NCI-H1092 (cell line): ENCODE measurements around the gene ABCC4.
"Not testable (repeated sequence)": the region's sequence is repeated elsewhere in the genome, so short reads cannot be mapped to it uniquely, and the experiment has no call there.

Experiments
- DNase-seq: peaks from one replicate; lab custom pipeline; 2025; lab: John Stamatoyannopoulos, UW

Gene ABCC4

GRCh38 chr13:95198606-95199005 is 102.6 kb downstream of the ABCC4 start:
- DNase-seq, result not testable (repeated sequence)

DNA sequence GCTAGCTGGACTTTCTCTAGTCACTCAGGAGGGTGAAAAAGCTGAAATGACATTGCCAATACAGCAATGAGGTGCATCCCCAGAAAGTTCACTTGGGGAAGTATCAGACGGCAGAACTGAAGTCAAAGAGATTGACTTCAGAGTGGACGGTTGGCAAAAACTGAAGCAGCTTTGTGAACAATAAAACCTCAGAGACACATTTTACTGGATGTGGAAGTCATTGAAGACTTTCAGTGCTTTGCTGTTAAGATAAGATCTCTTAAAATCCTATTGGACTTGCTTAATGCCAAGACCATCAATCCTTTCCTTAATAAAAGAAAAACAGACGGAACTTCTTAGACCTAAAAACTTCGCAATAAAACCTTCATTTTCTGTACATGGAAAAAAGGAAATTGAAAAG is 103.7 kb downstream of the ABCC4 start:
- DNase-seq, result no peak

GRCh38 chr13:95195146-95195545 is 106.1 kb downstream of the ABCC4 start:
- no peak for DNase-seq

- no peak for DNase-seq
These were observed 107.6 kb downstream of the ABCC4 start for GRCh38 chr13:95193509-95194230.

GRCh38 chr13:95192998-95193397 is 108.3 kb downstream of the ABCC4 start:
- DNase-seq, result no peak

DNA sequence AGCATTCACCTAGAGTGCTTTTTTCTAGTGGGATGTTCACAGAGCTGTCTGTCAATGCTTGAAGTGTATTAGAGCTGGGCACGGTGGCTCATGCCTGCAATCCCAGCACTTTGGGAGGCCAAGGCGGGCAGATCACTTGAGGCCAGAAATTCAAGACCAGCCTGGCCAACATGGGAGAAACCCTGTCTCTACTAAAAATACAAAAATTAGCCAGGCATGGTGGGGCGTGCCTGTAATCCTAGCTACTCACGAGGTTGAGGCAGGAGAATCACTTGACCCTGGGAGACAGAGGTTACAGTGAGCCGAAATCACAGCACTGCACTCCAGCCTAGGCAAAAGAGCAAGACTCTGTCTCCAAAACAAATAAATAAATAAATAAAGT is 108.7 kb downstream of the ABCC4 start:
- DNase-seq, result not testable (repeated sequence)

GRCh38 chr13:95191821-95192563 is 109.3 kb downstream of the ABCC4 start:
- peak; percentile 72 for DNase-seq

DNA sequence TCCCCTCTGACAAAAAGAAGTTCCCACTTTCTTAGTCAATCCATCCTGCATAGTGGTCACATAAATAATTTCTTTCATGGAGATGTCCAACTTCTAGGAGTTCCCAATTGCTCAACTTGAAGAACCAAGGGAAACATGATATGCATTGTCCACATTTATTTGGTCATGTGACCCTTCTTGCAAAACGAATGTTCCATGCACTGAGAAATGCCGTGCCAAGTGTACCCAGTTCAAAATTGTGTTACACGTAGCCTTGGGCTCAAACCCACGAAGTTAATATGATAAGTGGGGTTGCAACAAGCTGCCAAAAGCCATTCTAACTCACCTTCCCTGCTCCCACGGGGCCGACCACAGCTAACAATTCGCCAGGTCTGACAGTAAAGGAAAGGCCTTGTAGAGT is 113.1 kb downstream of the ABCC4 start:
- no peak for DNase-seq

GRCh38 chr13:95185851-95186250 is 115.4 kb downstream of the ABCC4 start:
- DNase-seq, result no peak

DNA sequence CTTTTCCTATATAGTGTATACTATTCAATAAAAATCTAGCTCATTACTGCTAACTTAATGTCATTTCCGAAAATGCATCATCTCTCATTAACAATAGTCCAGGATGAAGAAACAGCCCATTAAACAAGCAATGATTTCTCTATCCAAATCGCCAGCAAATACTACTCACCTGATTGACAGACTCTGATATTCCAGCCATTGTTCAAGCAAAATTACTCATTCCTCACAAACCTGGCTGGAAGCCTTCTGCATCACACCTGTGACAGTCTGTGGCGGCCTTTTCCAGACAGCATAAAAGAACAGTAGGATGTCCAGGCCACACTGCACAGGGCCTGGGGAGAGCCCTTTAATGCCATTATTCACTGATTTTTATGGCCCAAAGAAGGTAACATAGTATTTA is 115.9 kb downstream of the ABCC4 start:
- no peak for DNase-seq

DNA sequence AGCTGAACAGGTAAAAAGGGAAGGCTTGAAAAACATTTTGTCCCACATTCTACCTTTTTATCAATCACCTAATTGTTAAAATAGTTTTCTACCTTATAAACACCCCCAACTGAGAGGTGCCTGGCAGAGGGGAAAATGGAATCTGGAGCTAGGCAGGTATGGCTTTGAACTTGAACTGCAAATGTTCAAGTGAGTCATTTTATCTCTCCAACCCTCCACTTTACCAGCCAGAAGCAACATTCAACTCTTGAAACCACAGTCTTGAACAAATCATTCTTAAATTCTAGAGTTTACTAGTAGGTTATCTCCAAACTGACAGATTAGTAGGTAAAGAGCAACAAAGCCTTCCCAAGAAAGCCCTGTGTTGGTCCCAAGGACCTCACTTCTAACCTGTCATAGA is 116.9 kb downstream of the ABCC4 start:
- DNase-seq, result no peak

GRCh38 chr13:95182570-95183265 is 118.5 kb downstream of the ABCC4 start:
- no peak for DNase-seq

GRCh38 chr13:95181586-95181985 is 119.7 kb downstream of the ABCC4 start:
- DNase-seq, result no peak

GRCh38 chr13:95180513-95181245 is 120.6 kb downstream of the ABCC4 start:
- DNase-seq, result no peak

GRCh38 chr13:95176611-95177259 is 124.5 kb downstream of the ABCC4 start:
- DNase-seq, result no peak

DNA sequence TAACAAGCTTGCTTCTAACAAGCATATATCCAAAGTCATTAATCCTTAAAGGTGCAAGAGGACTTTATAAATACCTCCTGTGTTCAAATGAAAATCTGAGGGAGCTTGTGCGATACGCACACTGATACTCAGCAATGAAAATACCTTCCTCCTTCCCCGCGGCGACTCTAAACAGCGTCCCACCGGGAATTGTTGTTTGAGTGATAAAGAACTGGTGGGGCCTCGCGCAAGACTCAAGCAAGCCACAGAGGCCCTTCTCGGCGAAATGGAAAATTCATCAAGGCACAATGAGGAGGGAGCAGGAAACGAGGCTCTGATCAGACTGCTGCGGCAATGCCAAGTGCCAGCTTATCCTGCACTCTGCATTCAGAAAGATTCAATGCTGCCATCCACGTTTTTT is 126.7 kb downstream of the ABCC4 start:
- no peak for DNase-seq

- DNase-seq, result no peak
These were observed 133.1 kb downstream of the ABCC4 start for GRCh38 chr13:95168191-95168590.

DNA sequence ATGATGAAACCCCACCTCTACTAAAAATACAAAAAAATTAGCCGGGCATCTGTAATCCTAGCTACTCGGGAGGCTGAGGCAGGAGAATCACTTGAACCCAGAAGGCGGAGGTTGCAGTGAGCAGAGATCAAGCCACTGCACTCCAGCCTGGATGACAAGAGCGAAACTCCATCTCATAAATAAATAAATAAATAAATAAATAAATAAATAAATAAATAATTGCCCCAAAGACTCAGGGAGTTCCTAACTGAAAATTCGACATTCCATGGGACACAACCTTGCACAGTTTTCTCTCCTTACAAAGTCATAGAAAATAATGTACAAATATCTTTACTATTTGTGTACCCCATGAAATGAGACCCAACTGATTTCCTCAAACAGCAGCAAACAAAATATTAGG is 134.2 kb downstream of the ABCC4 start:
- not testable (repeated sequence) for DNase-seq

DNA sequence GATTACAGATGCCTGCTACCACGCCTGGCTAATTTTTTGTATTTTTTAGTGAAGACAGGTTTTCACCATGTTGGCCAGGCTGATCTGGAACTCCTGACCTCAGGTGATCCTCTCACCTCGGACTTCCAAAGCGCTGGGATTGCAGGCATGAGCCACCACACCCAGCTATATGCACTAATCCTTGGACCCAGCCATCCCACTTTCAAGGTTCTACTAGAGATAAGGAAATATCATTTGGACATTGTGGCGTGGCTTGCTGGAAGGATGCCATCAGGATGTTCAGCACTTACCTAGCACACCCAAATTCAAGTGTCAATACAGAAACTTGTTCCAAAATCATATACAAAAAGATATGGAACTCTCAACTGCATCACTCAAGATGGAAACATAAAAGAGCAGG is 136.4 kb downstream of the ABCC4 start:
- no peak for DNase-seq

- no peak for DNase-seq
These were observed 140.9 kb downstream of the ABCC4 start for GRCh38 chr13:95160112-95160906.

- DNase-seq, result no peak
These were observed 141.8 kb downstream of the ABCC4 start for GRCh38 chr13:95159458-95159857.
